Right forelimb (tissue), 1 donor: ENCODE results near the gene MKNK2.
"Not testable (repeated sequence)": the region's sequence is repeated elsewhere in the genome, so short reads cannot be mapped to it uniquely, and the experiment has no call there.

ENCODE experiments used
- DNase-seq: peaks from one replicate; pipeline ENCODE4 v3.0.0-alpha.2; 2018

The MKNK2 gene

GRCh38 chr19:2050991-2051772 lies at the start of gene MKNK2:
TSS of gene MKNK2 (minus strand) at chr19:2051244. CDS start at chr19:2050851, 393 bp downstream.
- DNase-seq = peak; percentile 97

- no peak for DNase-seq
Measured at GRCh38 chr19:2100719-2101061, 49.6 kb upstream of the MKNK2 start.

DNA sequence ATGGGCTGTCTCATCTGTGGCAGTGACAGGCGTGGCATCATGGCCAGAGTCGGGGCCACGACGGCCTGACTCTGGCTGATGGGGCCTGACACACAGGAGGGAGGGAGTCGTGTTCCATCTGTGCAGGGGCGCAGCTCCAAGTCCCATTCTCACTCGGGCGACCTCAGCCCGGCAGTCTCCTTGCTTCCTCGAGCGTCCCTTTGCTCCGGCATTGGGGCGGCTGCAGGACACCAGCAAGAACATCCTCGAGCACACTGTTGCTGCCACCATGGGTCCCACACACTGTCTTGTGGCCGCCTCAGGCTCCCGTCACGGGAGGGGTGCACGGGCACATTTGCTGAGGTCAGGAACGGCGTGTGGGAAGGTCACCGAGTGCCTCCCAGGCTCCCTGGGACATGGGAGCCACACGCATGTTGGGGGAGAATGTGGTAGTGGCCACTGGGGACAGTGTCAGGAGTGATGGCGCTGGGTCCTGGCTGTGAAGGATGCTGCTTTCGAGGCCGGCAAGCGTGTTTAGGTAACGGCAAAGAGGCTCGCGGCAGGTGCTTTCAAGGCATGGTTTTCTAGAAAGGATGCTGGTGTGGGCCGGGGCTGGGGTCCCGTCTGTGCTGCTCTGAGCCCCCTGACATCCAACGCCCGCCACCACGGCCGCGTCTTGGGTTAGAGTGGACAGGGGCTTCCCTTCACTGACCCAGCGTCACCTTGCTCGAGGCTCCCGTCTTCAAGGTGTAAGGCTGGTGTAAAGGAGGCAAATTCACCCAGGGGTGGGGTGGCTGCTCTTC lies 49.1 kb upstream of the MKNK2 start:
- no peak for DNase-seq

DNA sequence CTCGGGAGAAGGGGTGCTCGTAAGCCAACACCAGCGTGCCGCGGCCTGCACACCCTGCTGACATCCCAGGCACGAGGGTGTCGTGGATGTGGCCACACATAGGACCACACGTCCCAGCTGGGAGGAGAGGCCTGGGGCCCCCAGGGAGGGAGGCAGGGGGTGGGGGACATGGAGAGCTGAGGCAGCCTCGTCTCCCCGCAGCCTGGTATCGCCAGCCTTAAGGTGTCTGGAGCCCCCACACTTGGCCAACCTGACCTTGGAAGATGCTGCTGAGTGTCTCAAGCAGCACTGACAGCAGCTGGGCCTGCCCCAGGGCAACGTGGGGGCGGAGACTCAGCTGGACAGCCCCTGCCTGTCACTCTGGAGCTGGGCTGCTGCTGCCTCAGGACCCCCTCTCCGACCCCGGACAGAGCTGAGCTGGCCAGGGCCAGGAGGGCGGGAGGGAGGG lies 48.0 kb upstream of the MKNK2 start:
- DNase-seq = no peak

DNA sequence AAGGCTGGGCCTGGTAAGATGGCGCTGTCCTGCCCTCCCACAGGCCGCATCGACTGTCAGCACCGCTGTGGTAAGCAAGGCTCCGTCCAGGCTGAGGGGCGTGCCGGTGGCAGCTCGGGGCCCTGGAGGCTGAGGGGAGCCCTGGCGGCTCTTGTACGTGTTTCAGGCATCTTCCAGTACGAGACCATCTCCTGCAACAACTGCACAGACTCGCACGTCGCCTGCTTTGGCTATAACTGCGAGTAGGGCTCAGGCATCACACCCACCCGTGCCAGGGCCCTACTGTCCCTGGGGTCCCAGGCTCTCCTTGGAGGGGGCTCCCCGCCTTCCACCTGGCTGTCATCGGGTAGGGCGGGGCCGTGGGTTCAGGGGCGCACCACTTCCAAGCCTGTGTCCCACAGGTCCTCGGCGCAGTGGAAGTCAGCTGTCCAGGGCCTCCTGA lies 46.9 kb upstream of the MKNK2 start:
- no peak for DNase-seq

DNA sequence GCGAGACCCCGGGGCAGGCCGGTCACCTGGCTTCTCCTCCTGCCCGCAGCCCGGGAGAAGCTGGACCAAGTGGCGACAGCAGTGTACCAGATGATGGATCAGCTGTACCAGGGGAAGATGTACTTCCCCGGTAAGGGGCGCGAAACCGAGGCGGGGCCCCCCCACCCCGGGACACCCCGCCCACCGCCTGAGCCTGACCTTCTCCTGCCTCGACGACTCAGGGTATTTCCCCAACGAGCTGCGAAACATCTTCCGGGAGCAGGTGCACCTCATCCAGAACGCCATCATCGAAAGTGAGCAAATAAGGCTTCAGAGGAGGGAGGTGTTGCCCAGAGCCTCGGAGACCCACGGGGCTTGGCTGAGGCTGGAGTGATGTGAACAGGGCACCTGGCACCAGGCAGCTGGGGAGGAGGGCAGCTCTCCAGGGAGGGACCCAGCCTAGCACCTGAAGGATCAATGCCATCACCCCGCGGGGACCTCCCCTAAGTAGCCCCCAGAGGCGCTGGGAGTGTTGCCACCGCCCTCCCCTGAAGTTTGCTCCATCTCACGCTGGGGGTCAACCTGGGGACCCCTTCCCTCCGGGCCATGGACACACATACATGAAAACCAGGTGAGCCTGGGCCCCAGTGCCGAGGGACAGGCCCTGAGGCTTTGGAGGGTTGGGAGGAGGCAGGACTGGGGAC lies 46.3 kb upstream of the MKNK2 start:
- DNase-seq = no peak

DNA sequence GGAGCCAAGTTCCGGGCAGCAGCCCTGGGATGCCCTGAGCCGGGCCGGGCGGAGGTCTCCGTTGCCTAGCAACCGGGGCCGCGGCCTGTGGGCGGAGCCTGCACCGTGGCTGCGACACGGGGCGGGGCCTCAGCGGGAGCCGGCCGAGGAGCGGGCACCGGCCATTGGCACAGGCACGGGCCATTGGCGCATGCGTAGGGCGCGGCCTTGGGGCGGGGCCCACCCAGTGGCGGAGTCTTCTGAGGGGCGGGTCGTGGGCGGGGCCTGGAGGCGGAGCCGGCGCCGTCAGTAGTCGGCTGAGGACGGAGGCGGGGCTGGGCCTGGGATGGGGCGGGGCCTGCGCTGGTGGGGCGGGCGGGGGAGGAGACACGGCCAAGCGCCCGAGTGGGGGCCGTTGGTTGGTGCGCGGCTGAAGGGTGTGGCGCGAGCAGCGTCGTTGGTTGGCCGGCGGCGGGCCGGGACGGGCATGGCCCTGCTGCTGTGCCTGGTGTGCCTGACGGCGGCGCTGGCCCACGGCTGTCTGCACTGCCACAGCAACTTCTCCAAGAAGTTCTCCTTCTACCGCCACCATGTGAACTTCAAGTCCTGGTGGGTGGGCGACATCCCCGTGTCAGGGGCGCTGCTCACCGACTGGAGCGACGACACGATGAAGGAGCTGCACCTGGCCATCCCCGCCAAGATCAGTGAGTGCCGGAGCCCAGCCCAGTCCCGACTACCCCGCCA lies 45.6 kb upstream of the MKNK2 start, which contains the start of gene IZUMO4:
Gene IZUMO4, plus strand, starts transcription at position 436 of the 723 bp plus-strand sequence. Its CDS starts 31 bp downstream, at position 467.
- peak; percentile 100 for DNase-seq

- DNase-seq = no peak
Measured at GRCh38 chr19:2096034-2096479, 45.0 kb upstream of the MKNK2 start, which contains the start of gene MOB3A. TSS of gene MOB3A (minus strand) at chr19:2096326. CDS start at chr19:2078560, 17,766 bp downstream.

GRCh38 chr19:2091926-2092525 lies 41.0 kb upstream of the MKNK2 start:
- not testable (repeated sequence) for DNase-seq

GRCh38 chr19:2089727-2090053 lies 38.6 kb upstream of the MKNK2 start:
- DNase-seq = no peak

- no peak for DNase-seq
Measured at GRCh38 chr19:2089001-2089711, 38.1 kb upstream of the MKNK2 start.

GRCh38 chr19:2087621-2088100 lies 36.6 kb upstream of the MKNK2 start:
- DNase-seq = no peak

DNA sequence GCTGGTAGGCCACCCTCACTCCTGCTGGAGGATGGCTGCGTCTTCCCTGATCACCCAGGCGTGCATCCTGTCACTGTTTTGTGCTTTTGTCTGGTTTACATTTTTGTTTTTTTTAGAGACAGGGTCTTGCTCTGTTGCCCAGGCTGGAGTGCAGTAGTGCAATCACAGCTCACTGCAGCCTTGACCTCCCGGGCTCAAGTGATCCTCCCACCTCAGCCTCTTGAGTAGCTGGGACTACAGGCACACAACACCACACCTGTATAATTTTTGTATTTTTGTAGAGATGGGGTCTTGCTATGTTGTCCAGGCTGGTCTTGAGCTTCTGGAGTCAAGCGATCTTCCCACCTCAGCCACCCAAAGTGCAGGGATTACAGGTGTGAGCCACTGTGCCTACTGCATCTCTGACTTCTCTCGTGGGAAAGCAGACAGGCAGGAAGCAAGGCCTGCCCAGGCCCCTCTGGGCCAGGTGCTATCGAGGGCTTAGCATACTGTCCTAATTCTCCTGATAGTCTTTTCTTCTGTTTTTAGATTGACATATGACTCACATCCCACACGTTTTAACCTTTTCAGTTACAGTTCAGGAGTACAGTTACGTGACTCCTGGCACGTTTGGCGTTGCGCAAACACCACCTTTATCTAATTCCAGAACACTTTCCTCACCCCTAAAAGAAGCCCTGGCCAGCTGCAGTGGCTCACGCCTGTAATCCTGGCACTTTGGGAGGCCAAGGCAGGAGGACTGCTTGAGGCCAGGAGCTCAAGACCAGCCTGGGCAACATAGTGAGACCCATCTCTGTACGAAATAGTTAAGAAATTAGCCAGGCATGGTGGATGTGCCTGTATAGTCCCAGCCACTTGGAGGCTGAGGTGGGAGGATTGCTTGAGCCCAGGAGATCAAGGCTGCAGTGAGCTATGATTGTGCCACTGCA lies 35.9 kb upstream of the MKNK2 start:
- DNase-seq = not testable (repeated sequence)

DNA sequence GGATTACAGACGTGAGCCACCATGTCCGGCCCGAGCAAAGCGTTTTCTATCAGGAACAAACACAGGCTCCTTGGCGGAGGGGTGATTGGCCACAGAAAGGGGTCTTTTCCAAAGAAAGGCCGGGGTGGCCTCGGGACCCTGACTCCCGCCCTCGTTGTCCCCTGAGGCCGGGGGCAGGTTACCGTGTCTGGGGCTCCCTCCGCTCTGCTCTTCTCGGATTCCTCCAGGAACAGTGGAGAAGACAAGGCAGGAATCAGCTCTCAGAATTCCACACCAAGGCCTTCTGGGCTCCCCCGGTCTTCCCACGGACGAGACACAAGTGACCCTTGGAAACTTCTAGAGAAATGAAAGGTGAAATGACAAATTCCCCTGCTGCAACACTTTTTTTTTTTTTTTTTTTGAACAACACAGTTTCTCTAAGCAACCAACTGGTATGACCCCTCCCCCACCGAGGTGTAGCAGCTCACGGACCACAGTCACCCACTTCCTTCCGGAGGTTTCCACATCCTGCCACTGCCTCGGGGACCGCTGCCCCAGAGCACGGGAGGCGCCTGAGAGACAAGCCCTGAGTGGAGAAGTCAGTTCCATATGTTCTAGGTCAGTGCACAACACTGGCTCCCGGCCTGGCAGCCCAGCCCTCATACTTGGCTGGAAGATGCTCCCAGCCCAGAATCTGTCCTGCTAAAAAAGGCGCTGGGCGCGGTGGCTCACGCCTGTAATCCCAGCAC lies 34.1 kb upstream of the MKNK2 start:
- no peak for DNase-seq

DNA sequence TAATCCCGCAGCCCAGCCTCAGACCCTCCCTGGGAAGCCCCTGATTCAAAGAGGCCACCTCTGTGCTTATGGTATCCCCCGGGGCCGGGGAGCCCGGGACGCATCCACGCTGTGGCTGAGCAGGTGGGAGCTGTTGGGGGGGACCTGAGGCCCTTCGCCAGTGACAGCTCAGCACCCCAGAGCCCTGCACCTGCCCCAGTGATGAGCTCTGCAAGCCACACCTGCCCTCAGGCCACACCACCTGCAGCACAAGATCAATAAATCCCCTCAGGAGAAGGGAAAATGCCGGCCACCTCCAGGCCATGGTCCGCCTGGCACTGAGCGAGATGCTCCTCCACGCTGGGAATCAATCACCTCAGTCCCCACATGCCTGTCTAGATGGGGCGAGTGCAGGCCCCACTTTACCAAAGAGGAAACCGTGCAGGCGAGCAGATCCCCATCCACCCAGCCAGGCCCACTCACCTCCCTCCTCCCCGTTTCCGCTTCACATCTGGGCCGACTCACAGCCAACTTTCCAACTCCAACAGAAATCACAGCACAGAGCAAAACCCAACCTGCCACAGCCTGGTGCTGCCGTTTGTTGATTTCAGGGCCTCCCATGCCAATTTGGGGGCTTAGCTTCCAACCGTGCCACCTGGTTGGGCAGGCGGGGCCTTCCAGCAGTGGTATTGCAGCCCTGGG lies 32.3 kb upstream of the MKNK2 start:
- no peak for DNase-seq

DNA sequence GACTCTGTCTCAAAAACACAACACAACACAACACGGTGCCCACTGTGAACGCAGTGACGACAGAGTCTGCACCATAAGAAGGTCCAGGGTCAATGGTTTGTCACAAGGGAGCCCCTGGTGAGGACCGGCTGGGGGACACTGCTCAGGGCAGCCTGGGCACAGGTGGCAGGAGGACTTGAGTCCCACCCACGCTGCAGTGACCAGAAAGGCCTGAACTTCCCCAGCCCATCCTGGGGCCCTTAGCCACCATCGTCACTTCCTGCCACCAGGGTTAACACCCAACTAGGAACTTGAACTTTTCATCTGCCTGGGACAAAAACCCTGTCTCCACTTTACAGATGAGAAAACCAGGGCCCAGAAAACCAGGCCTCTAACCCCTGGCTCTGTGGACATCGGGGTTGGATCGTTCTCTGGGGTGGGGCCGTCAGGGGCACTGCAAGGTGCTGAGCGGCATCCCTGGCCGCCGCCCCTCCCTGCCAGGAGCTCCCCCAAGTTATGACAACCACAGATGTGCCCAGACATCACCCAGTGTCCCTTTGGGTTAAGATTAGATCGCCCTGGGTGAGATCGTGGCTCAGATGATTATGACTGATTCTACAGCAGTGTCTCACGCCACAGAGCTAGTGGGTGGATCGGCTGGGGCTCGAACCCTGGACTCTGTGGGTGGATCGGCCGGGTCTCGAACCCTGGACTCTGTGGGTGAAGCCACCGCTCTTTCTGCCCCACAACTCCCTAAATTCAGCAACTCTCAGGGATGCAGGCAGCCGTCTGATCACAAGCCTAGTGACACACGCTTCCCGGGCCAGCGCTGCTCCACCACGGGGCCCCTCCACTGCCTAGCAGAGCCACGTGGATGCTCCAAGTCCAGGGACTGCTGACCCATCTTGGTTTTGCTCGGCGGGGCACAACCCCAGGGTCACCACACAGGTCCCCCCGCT lies 31.1 kb upstream of the MKNK2 start:
- DNase-seq = no peak

DNA sequence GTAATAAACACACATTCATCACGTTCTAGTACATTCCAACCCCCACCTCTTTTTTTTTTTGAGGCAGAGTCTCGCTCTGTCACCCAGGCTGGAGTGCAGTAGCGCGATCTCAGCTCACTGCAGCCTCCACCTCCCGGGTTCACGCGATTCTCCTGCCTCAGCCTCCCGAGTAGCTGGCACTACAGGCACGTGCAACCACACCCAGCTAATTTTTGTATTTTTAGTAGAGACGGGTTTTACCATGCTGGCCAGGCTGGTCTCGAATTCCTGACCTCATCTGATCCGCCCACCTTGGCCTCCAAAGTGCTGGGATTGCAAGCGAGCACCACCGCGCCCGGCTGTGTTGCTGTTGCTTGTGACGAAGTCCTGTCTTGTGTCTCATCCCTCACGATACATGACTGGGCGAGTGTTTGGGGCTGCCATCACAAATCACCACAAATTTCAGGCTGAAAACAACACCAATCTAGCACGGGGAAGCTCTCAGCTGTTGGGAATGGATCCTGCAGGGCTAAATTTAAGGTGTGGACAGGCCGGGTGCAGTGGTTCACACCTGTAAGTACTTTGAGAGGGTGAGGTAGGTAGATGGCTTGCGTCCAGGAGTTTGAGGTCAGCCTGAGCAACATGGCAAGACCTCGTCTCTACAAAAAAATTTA lies 29.4 kb upstream of the MKNK2 start:
- DNase-seq = no peak
